Activated T-helper 2 cell treated with anti-CD3 and anti-CD28 coated beads, Interferon-gamma antibody, Interleukin-2, Interleukin-4, amounts not matched to agents 10 μg/mL and 5 μg/mL and 100 μg/mL, durations not matched to agents 14 hours and 24 hours and 36 hours (primary cell): ENCODE data around the gene SLC36A1. TPM values are rescaled to one million over a fixed set of nuclear protein-coding genes. Genes with fewer than 3 reads are reported as not detected.

Source experiments
- DNase-seq: peaks from one replicate; pipeline ENCODE4 v3.0.0; 2021; ENCODE audit warnings: low spot score
- H3K27ac Mint-ChIP-seq: one replicate; pipeline ENCODE4 v1.8.0; 2021; ENCODE audit warnings: mixed read lengths
- H3K27me3 Mint-ChIP-seq: one replicate; pipeline ENCODE4 v1.8.0; 2021; ENCODE audit warnings: low read depth, mixed read lengths
- H3K36me3 Mint-ChIP-seq: one replicate; pipeline ENCODE4 v1.8.0; 2021; ENCODE audit warnings: low read depth, mixed read lengths
- H3K4me1 Mint-ChIP-seq: one replicate; pipeline ENCODE4 v1.8.0; 2021; ENCODE audit warnings: low read depth, mixed read lengths
- H3K4me3 Mint-ChIP-seq: one replicate; pipeline ENCODE4 v1.8.0; 2021; ENCODE audit warnings: low read depth, mild to moderate bottlenecking, moderate library complexity, mixed read lengths
- H3K9me3 Mint-ChIP-seq: one replicate; pipeline ENCODE4 v1.8.0; 2021; ENCODE audit warnings: mixed read lengths
- intact Hi-C: fragments of 100-400 bp; cut with micrococcal nuclease; formaldehyde crosslinking; loops from one replicate; pipeline ENCODE4 v1.15.1; 2023
- total RNA-seq: library from RNA; stranded (reverse); gene quantifications from 2 replicates; pipeline ENCODE4 v1.2.3, GENCODE V29; 2022

Gene SLC36A1
- total RNA-seq, 1 donor from 2014 or later, result 6.0 TPM

DNA sequence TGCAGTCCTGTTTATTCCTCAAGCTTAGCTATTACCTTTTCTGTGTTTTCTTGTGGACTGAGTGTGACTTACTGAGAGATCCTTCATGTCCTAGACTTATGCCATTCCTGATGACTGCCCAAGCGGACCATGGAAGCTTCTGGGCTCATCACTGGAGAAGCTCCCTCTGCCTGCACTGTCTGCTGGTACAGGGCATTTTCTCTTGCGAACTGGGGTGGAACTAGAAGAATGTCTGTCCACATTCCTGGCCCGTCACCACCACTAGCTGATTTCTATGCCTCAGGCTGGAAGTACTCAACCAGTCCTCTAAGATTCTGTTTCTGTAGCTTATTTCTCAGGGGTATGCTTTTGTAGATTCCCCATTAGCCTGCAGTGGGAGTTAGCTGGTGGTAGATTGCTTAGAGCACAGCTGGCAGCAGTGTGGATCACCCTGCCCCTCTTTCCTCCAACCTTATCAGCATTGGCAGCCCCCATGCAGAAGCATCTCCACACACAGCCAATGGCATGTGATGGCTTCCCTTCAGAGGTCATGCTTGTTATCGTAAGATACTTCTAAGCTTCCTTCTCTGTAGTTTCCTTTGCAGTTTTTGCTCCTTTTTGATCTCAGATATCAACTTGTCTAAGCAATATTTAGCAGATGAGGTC is 12.4 kb downstream of the SLC36A1 start:
- no peaks in the 10 kb centered on the region for H3K27me3 Mint-ChIP-seq
- H3K9me3 Mint-ChIP-seq, result no peaks in the 10 kb centered on the region
- no peaks in the 10 kb centered on the region for H3K4me1 Mint-ChIP-seq
- H3K4me3 Mint-ChIP-seq, result no peak overlapping the region
- DNase-seq, result no peak
- intact Hi-C loops, result no loop called here
- H3K27ac Mint-ChIP-seq, result no peak overlapping the region
- no peaks in the 10 kb centered on the region for H3K36me3 Mint-ChIP-seq

DNA sequence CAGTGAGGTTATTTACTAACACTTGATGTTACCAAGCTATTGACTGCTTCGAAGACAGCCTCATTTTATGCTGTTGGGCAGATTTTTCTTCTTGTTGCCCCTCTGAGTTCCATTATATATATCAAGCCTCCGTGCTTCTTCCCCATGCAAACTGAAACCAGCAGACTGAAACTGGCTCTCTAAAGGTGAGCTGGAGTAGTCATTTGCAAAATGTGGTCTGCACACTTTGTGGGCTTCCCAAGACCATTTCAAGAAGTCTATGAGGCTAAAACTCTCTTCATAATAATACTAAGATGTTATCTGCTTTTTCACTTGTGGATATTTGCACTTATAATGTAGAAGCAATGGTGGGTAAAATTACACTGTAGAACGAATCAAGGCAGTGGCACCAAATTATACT is 13.9 kb downstream of the SLC36A1 start:
- H3K9me3 Mint-ChIP-seq, result no peaks in the 10 kb centered on the region
- DNase-seq, result no peak
- no peak overlapping the region for H3K4me3 Mint-ChIP-seq
- H3K27ac Mint-ChIP-seq, result no peak overlapping the region
- H3K27me3 Mint-ChIP-seq, result no peaks in the 10 kb centered on the region
- no peaks in the 10 kb centered on the region for H3K36me3 Mint-ChIP-seq
- no peaks in the 10 kb centered on the region for H3K4me1 Mint-ChIP-seq
- intact Hi-C loops, result no loop called here

DNA sequence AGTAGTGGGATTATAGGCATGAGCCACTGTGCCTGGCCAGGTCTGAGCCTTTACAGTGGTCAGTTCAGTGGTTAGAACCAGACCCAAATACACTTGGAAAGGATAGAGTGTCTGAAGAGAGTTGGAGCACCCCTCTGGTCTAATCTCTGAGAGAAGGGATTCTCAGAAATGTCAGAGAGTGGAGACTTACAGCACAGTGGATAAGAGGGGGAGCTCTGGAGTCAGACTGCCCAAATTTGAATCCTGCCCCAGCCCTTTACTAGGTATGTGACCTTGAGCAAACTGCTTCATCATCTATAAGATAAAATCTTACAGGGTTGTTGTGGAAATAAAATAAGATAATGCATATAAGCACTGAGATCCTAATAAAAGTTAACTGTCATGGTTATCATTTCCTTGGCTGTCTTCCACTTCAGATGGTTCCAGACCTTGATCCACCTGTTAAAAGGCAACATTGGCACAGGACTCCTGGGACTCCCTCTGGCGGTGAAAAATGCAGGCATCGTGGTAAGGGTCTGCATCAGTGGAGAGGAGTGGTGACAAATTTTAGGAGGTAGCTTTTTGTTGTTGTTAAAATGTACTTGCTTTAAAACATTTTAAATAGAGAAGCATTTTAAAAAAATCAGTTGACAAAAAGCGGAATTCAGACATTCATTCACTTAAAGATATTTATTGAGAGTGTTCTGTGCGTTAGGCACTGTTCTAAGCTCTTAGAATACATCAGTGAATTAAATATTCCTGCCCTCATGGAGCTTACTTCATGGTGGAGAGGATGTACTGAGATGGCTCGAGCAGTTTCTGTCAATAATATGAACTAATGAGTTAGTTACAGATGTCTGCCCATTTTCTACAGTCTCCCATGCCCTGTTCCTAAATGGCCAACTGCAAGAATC is 16.0 kb downstream of the SLC36A1 start:
- DNase-seq, result no peak
- H3K27ac Mint-ChIP-seq, result no peak overlapping the region
- intact Hi-C loops, result no loop called here
- no peaks in the 10 kb centered on the region for H3K27me3 Mint-ChIP-seq
- H3K4me1 Mint-ChIP-seq, result no peaks in the 10 kb centered on the region
- H3K36me3 Mint-ChIP-seq, result peaks cover 4% of the 10 kb centered on the region
- no peaks in the 10 kb centered on the region for H3K9me3 Mint-ChIP-seq
- no peak overlapping the region for H3K4me3 Mint-ChIP-seq

DNA sequence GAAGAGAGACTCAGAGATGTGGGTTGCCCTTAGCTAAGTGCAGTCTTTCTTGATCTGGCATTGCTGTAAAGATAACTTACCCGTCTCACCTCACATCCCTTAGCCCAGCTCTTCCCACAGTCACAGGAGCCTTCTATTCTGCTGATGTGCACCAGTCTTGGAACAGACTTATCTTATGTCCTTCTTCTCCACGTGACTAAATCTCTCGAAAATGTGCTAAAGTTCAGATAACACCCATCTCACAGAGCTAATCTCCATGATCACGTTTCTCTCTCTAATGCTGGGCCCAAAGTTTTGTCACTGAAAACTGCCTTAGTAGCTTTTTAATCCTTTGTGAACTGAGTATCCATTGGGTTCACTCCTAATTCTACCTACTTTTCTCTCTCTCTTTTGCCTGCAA is 16.7 kb downstream of the SLC36A1 start:
- Mint-ChIP-seq H3K9me3 (no peaks in the 10 kb centered on the region), H3K27me3 (no peaks in the 10 kb centered on the region), H3K4me3 (no peak overlapping the region), H3K36me3 (peaks cover 4% of the 10 kb centered on the region), H3K27ac (no peak overlapping the region), H3K4me1 (no peaks in the 10 kb centered on the region)
- intact Hi-C loops, result no loop called here
- DNase-seq, result no peak

DNA sequence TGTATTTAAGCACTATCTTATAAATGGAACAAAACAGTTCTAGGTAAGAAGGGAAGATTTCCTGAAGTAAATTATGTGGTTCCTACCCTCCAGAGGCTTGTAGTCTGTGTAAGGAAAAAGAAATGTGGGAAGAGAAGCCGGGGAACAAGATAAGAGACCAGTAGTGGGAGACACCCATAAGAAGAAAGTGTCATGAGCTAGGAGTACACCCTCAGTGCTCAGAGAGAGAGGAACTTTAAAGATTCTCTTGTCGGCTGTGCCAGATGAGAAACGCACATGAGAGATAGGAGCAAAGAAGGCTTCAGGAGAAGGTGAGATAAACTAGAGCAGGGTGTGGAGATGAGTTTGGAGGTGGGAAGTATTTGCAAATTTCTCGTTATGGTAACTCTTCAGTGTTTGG is 18.1 kb downstream of the SLC36A1 start:
- Mint-ChIP-seq H3K4me1 (no peaks in the 10 kb centered on the region), H3K9me3 (no peaks in the 10 kb centered on the region), H3K27me3 (no peaks in the 10 kb centered on the region), H3K27ac (no peak overlapping the region), H3K4me3 (no peak overlapping the region), H3K36me3 (peaks cover 4% of the 10 kb centered on the region)
- DNase-seq, result no peak
- intact Hi-C loops, result no loop called here

DNA sequence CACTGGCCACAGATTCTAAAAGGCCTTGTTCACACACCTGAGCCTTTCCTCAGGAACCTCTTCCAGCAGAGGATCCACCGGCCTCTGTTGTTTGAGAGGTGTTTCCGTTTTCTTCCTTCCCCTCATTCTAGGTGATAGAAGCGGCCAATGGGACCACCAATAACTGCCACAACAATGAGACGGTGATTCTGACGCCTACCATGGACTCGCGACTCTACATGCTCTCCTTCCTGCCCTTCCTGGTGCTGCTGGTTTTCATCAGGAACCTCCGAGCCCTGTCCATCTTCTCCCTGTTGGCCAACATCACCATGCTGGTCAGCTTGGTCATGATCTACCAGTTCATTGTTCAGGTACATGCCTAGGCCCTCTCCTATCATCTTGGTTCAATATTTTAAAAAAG is 20.2 kb downstream of the SLC36A1 start:
- no peak overlapping the region for H3K4me3 Mint-ChIP-seq
- no peak for DNase-seq
- peaks cover 4% of the 10 kb centered on the region for H3K36me3 Mint-ChIP-seq
- intact Hi-C loops, result no loop called here
- no peaks in the 10 kb centered on the region for H3K27me3 Mint-ChIP-seq
- H3K4me1 Mint-ChIP-seq, result no peaks in the 10 kb centered on the region
- H3K27ac Mint-ChIP-seq, result no peak overlapping the region
- no peaks in the 10 kb centered on the region for H3K9me3 Mint-ChIP-seq

DNA sequence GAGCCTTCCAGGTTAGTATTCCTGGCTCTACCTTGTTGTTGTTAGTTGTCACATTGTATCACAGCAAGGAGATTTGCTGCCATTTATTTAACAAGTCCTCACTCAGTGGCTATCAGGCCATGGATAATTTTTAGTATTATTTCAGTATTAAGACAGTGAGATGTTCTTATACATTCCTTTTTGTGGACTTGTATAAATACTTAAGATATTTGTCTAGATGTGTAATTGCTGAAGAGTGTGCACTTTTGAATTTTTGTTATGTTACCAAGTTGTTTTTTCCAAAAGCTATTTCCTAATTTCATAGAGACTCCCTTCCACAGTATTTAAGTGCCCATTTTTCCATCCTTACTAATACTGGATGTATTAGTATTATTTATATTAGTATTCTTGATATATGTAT is 22.0 kb downstream of the SLC36A1 start:
- intact Hi-C loops, result no loop called here
- no peak overlapping the region for H3K4me3 Mint-ChIP-seq
- H3K36me3 Mint-ChIP-seq, result peaks cover 4% of the 10 kb centered on the region
- no peaks in the 10 kb centered on the region for H3K4me1 Mint-ChIP-seq
- H3K9me3 Mint-ChIP-seq, result no peaks in the 10 kb centered on the region
- H3K27me3 Mint-ChIP-seq, result no peaks in the 10 kb centered on the region
- no peak overlapping the region for H3K27ac Mint-ChIP-seq
- no peak for DNase-seq

DNA sequence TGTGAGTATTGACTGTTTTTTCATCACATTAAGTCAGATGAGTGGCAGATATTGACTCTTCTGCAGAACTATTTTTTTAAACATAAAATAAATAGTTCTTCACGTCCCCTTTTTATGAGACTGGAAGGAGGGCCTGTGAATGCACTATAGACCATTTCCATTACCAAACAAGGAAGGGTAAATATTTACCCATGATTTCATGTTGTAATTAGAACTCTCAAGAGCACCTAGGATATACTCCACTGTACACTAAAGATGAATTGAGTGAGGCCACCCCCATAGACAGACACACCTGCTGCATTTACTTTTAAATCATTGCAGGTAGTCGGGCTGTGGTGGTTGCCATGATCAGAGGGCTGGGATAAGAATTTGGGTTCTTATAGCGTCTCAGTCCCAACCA is 22.6 kb downstream of the SLC36A1 start:
- DNase-seq, result no peak
- H3K36me3 Mint-ChIP-seq, result peaks cover 4% of the 10 kb centered on the region
- intact Hi-C loops, result no loop called here
- H3K27me3 Mint-ChIP-seq, result no peaks in the 10 kb centered on the region
- H3K9me3 Mint-ChIP-seq, result no peaks in the 10 kb centered on the region
- H3K4me3 Mint-ChIP-seq, result no peak overlapping the region
- no peak overlapping the region for H3K27ac Mint-ChIP-seq
- no peaks in the 10 kb centered on the region for H3K4me1 Mint-ChIP-seq

DNA sequence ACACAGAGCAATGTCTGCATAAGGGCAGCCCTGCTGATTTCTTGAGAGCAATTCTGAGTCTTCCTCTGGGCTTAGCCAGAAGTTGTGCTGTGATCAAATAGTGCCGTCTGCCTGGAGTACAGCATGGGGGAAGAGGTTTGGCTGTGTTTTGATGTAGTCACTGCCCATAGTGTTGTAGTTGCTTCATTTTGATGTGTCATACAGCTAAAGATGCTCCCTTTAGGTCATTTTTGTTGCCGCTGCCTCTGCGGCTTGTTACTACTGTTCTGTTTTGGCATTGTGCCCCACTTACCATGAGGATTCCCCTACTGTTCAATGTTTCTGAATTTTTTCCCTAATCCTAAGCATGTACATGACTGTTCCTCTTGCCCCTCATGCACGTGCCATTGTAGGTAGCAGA is 23.0 kb downstream of the SLC36A1 start:
- intact Hi-C loops, result no loop called here
- no peaks in the 10 kb centered on the region for H3K4me1 Mint-ChIP-seq
- peaks cover 4% of the 10 kb centered on the region for H3K36me3 Mint-ChIP-seq
- no peaks in the 10 kb centered on the region for H3K27me3 Mint-ChIP-seq
- no peak for DNase-seq
- no peak overlapping the region for H3K4me3 Mint-ChIP-seq
- no peaks in the 10 kb centered on the region for H3K9me3 Mint-ChIP-seq
- no peak overlapping the region for H3K27ac Mint-ChIP-seq

DNA sequence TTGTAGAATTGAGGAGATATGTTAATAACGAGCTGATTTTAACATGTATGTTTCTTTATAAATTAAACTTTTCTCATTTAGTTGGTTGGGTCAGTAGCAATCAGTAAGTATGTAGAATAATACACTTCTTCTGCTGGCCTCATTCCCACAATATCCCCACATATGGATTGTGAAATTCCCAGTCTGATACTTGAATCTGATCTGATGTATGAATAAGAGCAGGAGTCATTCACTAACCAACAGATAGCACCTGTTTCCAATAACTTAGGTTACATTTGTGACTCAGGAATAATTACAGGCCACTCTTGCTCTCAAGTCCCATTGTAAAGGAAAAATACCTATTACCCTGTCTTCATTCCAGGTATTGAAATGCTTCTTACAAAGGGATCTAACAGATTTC is 23.9 kb downstream of the SLC36A1 start:
- Mint-ChIP-seq H3K4me1 (no peaks in the 10 kb centered on the region), H3K36me3 (peaks cover 4% of the 10 kb centered on the region), H3K27ac (no peak overlapping the region), H3K9me3 (no peaks in the 10 kb centered on the region), H3K4me3 (no peak overlapping the region), H3K27me3 (no peaks in the 10 kb centered on the region)
- no peak for DNase-seq
- intact Hi-C loops, result no loop called here

DNA sequence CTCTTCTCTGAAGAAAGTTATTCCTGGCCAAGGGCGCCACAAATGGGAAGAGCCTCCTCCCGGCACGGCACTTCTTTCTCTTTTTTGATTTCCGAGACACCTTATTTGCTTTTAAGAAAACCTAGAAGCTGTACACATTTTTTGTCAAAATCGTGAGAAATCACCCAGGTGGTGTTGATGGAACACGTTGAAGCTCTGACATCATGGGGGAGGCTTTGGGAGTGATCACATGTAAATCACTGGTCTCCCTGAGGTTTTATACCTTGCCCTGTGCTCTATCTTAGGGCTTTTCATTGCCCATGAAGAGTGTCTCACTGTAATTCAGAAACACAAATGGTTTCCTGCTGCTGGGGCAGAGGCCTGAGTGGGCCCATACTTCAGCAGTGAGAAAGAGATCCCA is 27.4 kb downstream of the SLC36A1 start:
- Mint-ChIP-seq H3K9me3 (no peaks in the 10 kb centered on the region), H3K27ac (no peak overlapping the region), H3K4me1 (no peaks in the 10 kb centered on the region), H3K27me3 (no peaks in the 10 kb centered on the region), H3K4me3 (no peak overlapping the region), H3K36me3 (no peaks in the 10 kb centered on the region)
- DNase-seq, result no peak
- intact Hi-C loops, result no loop called here

DNA sequence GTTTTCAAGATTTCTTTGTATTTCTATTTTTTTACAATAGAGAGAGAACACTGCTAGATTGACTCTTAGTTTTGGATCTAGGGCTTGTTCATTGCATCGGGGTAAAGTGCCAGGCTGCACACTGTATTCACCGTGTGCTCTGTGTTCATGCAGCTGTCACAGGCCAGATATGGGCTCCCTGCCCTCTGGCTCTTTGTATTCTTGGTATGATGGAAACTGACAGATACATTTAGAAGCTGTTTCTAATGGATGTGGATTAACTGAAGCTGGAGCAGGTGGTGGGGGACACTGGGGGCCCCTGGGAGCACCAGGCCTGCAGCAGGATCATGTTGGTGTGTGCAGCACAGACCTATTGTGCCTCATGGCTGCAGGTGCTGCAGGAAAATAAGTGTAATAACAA is 28.0 kb downstream of the SLC36A1 start:
- H3K9me3 Mint-ChIP-seq, result no peaks in the 10 kb centered on the region
- DNase-seq, result no peak
- no peak overlapping the region for H3K27ac Mint-ChIP-seq
- no peaks in the 10 kb centered on the region for H3K27me3 Mint-ChIP-seq
- no peaks in the 10 kb centered on the region for H3K4me1 Mint-ChIP-seq
- no peaks in the 10 kb centered on the region for H3K36me3 Mint-ChIP-seq
- H3K4me3 Mint-ChIP-seq, result no peak overlapping the region
- intact Hi-C loops, result no loop called here

DNA sequence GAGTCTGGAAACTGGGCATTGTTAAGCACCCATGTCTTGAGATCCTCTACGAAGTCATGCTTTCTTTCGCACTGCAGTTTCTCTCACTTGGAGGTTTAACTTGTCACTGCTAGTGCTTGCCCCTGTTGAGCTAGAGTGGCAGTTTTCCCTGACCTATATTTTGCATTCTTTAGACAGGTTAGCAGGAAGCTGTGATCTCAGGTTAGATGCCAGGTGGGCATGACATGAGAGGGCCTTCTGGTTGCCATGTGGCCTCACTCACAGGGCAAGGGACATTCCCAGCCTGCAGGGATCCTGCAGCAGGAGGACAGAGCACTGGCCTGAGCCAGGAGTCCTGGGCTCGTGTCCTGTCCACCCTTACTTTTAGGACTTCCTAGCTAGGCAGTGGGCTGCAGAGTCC is 28.6 kb downstream of the SLC36A1 start:
- intact Hi-C loops, result no loop called here
- no peaks in the 10 kb centered on the region for H3K9me3 Mint-ChIP-seq
- no peak for DNase-seq
- no peaks in the 10 kb centered on the region for H3K4me1 Mint-ChIP-seq
- H3K36me3 Mint-ChIP-seq, result no peaks in the 10 kb centered on the region
- no peaks in the 10 kb centered on the region for H3K27me3 Mint-ChIP-seq
- no peak overlapping the region for H3K4me3 Mint-ChIP-seq
- no peak overlapping the region for H3K27ac Mint-ChIP-seq
